Measurements from ENCODE around the gene CRAMP1. TPM values are rescaled to one million over a fixed set of nuclear protein-coding genes. Genes with fewer than 3 reads are reported as not detected.

The CRAMP1 gene
- total RNA-seq, 1 experiment from 2014 or later, result 22.9 TPM

GRCh38 chr16:1584926-1585484 lies 27.2 kb upstream of the CRAMP1 start:
- Histone ChIP-seq H3K79me2 (ENCODE audit: insufficient read depth, low read length) (no peaks in the 10 kb centered on the region), H4K20me1 (ENCODE audit: insufficient read depth) (no peaks in the 10 kb centered on the region), H3K27me3 (ENCODE audit: insufficient read depth, low read length) (no peaks in the 10 kb centered on the region), H3K4me3 (replicated peaks in 1 of 2; ENCODE audit: low read depth in 1 of 2, low read length in 2 of 2) (no peak overlapping the region), H3K9me2 (ENCODE audit: insufficient read depth) (no peaks in the 10 kb centered on the region), H3K36me3 (ENCODE audit: control insufficient read depth in 1 of 2, insufficient read depth in 2 of 2, low read length in 2 of 2) (peaks cover 0 to 17% of the 10 kb centered on the region in 2 experiments; a peak in 2 of 4 replicates), H3K9ac (ENCODE audit: low read length) (no peak overlapping the region), H3K4me2 (ENCODE audit: low read length) (no peak overlapping the region), H3K27ac (ENCODE audit: low read depth, low read length) (no peak overlapping the region), H3K4me1 (ENCODE audit: control insufficient read depth in 1 of 2, insufficient read depth in 2 of 2, low read length in 2 of 2) (no peaks in the 10 kb centered on the region), H3K9me3 (ENCODE audit: control insufficient read depth in 1 of 2, insufficient read depth in 1 of 2, low read depth in 1 of 2, low read length in 2 of 2) (no peaks in the 10 kb centered on the region), H2AFZ (ENCODE audit: low read depth, low read length, poor library complexity, severe bottlenecking) (no peak overlapping the region)
- intact Hi-C loops (cut with micrococcal nuclease), result no loop called here
- ChIA-PET POLR2A (no interaction called here), CTCF (no interaction called here), RAD21 (ENCODE audit: low non-redundant PET in 1 of 2, low total read pairs in 2 of 2, uncharacterized antibody in 2 of 2, unreplicated experiment in 2 of 2) (no interaction called here)
- DNase-seq (ENCODE audit: low read depth, low spot score), result no peak
- no TSS peak for BruUV-seq (replicated peaks)
- no peak for ATAC-seq
- TF ChIP-seq YY1 (IDR thresholded peaks at IDR 0.05; ENCODE audit: extremely low read depth, insufficient replicate concordance, low read depth, low read length), result no peak

GRCh38 chr16:1590366-1590765 lies 21.8 kb upstream of the CRAMP1 start:
- H3K9me3 ChIP-seq (ENCODE audit: control insufficient read depth in 1 of 2, insufficient read depth in 1 of 2, low read depth in 1 of 2, low read length in 2 of 2), result no peaks in the 10 kb centered on the region
- H3K9me2 ChIP-seq (ENCODE audit: insufficient read depth), result no peaks in the 10 kb centered on the region
- CTCF ChIA-PET, result no interaction called here
- no peak overlapping the region for H2AFZ ChIP-seq (ENCODE audit: low read depth, low read length, poor library complexity, severe bottlenecking)
- no peak overlapping the region for H3K4me2 ChIP-seq (ENCODE audit: low read length)
- no peak for ATAC-seq
- TF ChIP-seq SRF (IDR thresholded peaks at IDR 0.05; ENCODE audit: low read depth) (no peak), ZFX (IDR thresholded peaks at IDR 0.05) (no peak), POLR2A (IDR thresholded peaks at IDR 0.05; ENCODE audit: borderline replicate concordance, extremely low read depth, insufficient read depth, insufficient read length) (no peak), POLR2AphosphoS5 (IDR thresholded peaks at IDR 0.05; ENCODE audit: low read depth, low read length) (no peak), SP1 (IDR thresholded peaks at IDR 0.05; ENCODE audit: low read depth) (no peak), ATF3 (IDR thresholded peaks at IDR 0.05) (no peak), SIN3A (IDR thresholded peaks at IDR 0.05; ENCODE audit: low read depth) (no peak), EZH2phosphoT487 (IDR thresholded peaks at IDR 0.05; ENCODE audit: borderline replicate concordance) (no peak), TCF7L2 (IDR thresholded peaks at IDR 0.05; ENCODE audit: borderline replicate concordance, extremely low read depth, insufficient read depth, insufficient read length) (no peak), EZH2 (IDR thresholded peaks at IDR 0.05) (no peak)
- TF ChIP-seq, protein P1, sequence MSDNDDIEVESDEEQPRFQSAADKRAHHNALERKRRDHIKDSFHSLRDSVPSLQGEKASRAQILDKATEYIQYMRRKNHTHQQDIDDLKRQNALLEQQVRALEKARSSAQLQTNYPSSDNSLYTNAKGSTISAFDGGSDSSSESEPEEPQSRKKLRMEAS (IDR thresholded peaks at IDR 0.05), result no peak
- H3K4me3 ChIP-seq (replicated peaks in 1 of 2; ENCODE audit: low read depth in 1 of 2, low read length in 2 of 2), result no peak overlapping the region
- no peaks in the 10 kb centered on the region for H3K79me2 ChIP-seq (ENCODE audit: insufficient read depth, low read length)
- no TSS peak for BruUV-seq (replicated peaks)
- RAD21 ChIA-PET (ENCODE audit: low non-redundant PET in 1 of 2, low total read pairs in 2 of 2, uncharacterized antibody in 2 of 2, unreplicated experiment in 2 of 2), result no interaction called here
- no peaks in the 10 kb centered on the region for H3K27me3 ChIP-seq (ENCODE audit: insufficient read depth, low read length)
- H3K4me1 ChIP-seq (ENCODE audit: control insufficient read depth in 1 of 2, insufficient read depth in 2 of 2, low read length in 2 of 2), result no peaks in the 10 kb centered on the region
- no peak overlapping the region for H3K9ac ChIP-seq (ENCODE audit: low read length)
- H3K36me3 ChIP-seq (ENCODE audit: control insufficient read depth in 1 of 2, insufficient read depth in 2 of 2, low read length in 2 of 2), result peaks cover 0 to 7% of the 10 kb centered on the region in 2 experiments; a peak in 1 of 4 replicates
- no peak overlapping the region for H3K27ac ChIP-seq (ENCODE audit: low read depth, low read length)
- POLR2A ChIA-PET, result no interaction called here
- no peaks in the 10 kb centered on the region for H4K20me1 ChIP-seq (ENCODE audit: insufficient read depth)
- DNase-seq (ENCODE audit: low read depth, low spot score), result no peak
- intact Hi-C loops (cut with micrococcal nuclease), result no loop called here
